HEK293 (cell line): ENCODE results near the gene BLOC1S5.
A peak's percentile ranks its signal among the peaks of the same experiment; 100 is the strongest.

Source experiments
- CTCF ChIA-PET: fragments of 350-600 bp; formaldehyde crosslinking; extraction: SDS; loops from one replicate; lab custom pipeline; 2021; ENCODE audit warnings: antibody characterized with exemption; lab: Yijun Ruan, JAX
- POLR2A ChIA-PET: fragments of 300-600 bp; formaldehyde crosslinking; extraction: SDS; loops from one replicate; lab custom pipeline; 2020; ENCODE audit warnings: antibody characterized with exemption, inconsistent platforms; lab: Yijun Ruan, JAX
- H3K27ac ChIP-seq: fragments of 200-500 bp; sonication (Bioruptor generic); 2 replicates; pipeline ENCODE4 v1.5.1; 2014; ENCODE audit warnings: low read depth, low read length, control low read depth, inconsistent platforms; ENCODE audit errors: extremely low read depth
- H3K36me3 ChIP-seq, 2 experiments: fragments of 200-500 bp in 1 of 2; sonication (Bioruptor generic) in 1 of 2; 1 replicate in 1 of 2; 2 replicates in 1 of 2; pipeline ENCODE4 v1.5.1; 2014 to 2017; ENCODE audit warnings: inconsistent platforms in 2 of 2, low read length in 2 of 2; ENCODE audit not compliant: control insufficient read depth in 2 of 2, insufficient read depth in 1 of 2
- H3K4me1 ChIP-seq: fragments of 200-500 bp; sonication (Bioruptor generic); 2 replicates; pipeline ENCODE4 v1.5.1; 2014; ENCODE audit warnings: mild to moderate bottlenecking, low read length, inconsistent platforms; ENCODE audit not compliant: control insufficient read depth, insufficient read depth
- H3K4me3 ChIP-seq: 2 replicates; pipeline ENCODE4 v1.5.1; 2011; ENCODE audit warnings: low read depth, mild to moderate bottlenecking, control low read depth, low read length, moderate library complexity
- H3K9me3 ChIP-seq: fragments of 200-500 bp; sonication (Bioruptor generic); 2 replicates; pipeline ENCODE4 v1.5.1; 2014; ENCODE audit warnings: low read depth, low read length, inconsistent platforms; ENCODE audit not compliant: control insufficient read depth, insufficient read depth
- ATF2 ChIP-seq: fragments of 450-650 bp; formaldehyde crosslinking; IDR thresholded peaks from 2 replicates; pipeline ENCODE4 v1.5.1; 2016; ENCODE audit warnings: missing biosample characterization, missing genetic modification characterization, low read depth
- GLI2 ChIP-seq: fragments of 450-650 bp; formaldehyde crosslinking; IDR thresholded peaks from 2 replicates; pipeline ENCODE4; 2017; ENCODE audit warnings: missing biosample characterization, missing genetic modification characterization, low read depth, borderline replicate concordance
- GLI4 ChIP-seq: fragments of 450-650 bp; formaldehyde crosslinking; IDR thresholded peaks from 2 replicates; pipeline ENCODE4 v1.5.1; 2016; ENCODE audit warnings: missing biosample characterization, missing genetic modification characterization
- INSM2 ChIP-seq: fragments of 450-650 bp; formaldehyde crosslinking; IDR thresholded peaks from 2 replicates; pipeline ENCODE4 v1.5.1; 2016; ENCODE audit warnings: missing biosample characterization, missing genetic modification characterization
- KLF16 ChIP-seq: fragments of 450-650 bp; formaldehyde crosslinking; IDR thresholded peaks from 2 replicates; pipeline ENCODE4 v1.5.1; 2017; ENCODE audit warnings: missing biosample characterization, missing genetic modification characterization
- OSR2 ChIP-seq: fragments of 450-650 bp; formaldehyde crosslinking; IDR thresholded peaks from 2 replicates; pipeline ENCODE4 v1.5.1; 2016; ENCODE audit warnings: missing biosample characterization, missing genetic modification characterization
- PRDM6 ChIP-seq: fragments of 450-650 bp; formaldehyde crosslinking; IDR thresholded peaks from 2 replicates; pipeline ENCODE4 v1.5.1; 2017; ENCODE audit warnings: missing biosample characterization, missing genetic modification characterization
- ZFP3 ChIP-seq: fragments of 450-650 bp; formaldehyde crosslinking; IDR thresholded peaks from 2 replicates; pipeline ENCODE4 v1.5.1; 2016; ENCODE audit warnings: low read depth, missing biosample characterization, missing genetic modification characterization
- ZNF138 ChIP-seq: fragments of 450-650 bp; formaldehyde crosslinking; IDR thresholded peaks from 2 replicates; pipeline ENCODE4 v1.5.1; 2016; ENCODE audit warnings: missing biosample characterization, missing genetic modification characterization, borderline replicate concordance
- ZNF148 ChIP-seq: fragments of 450-650 bp; formaldehyde crosslinking; IDR thresholded peaks from 2 replicates; pipeline ENCODE4 v1.5.0; 2017; ENCODE audit warnings: missing biosample characterization, missing genetic modification characterization, borderline replicate concordance
- ZNF169 ChIP-seq: fragments of 450-650 bp; formaldehyde crosslinking; IDR thresholded peaks from 2 replicates; pipeline ENCODE4 v1.5.1; 2016; ENCODE audit warnings: missing biosample characterization, missing genetic modification characterization
- ZNF18 ChIP-seq: fragments of 450-650 bp; formaldehyde crosslinking; IDR thresholded peaks from 2 replicates; pipeline ENCODE4 v1.5.1; 2016; ENCODE audit warnings: missing biosample characterization, missing genetic modification characterization
- ZNF24 ChIP-seq: fragments of 450-650 bp; formaldehyde crosslinking; IDR thresholded peaks from 2 replicates; pipeline ENCODE4 v1.5.1; 2016; ENCODE audit warnings: missing biosample characterization, missing genetic modification characterization
- ZNF248 ChIP-seq: fragments of 450-650 bp; formaldehyde crosslinking; IDR thresholded peaks from 2 replicates; pipeline ENCODE4 v1.5.1; 2017; ENCODE audit warnings: missing biosample characterization, missing genetic modification characterization
- ZNF335 ChIP-seq: fragments of 450-650 bp; formaldehyde crosslinking; conservative IDR thresholded peaks from 2 replicates; pipeline ENCODE4 v1.5.1; 2016; ENCODE audit warnings: missing biosample characterization, missing genetic modification characterization
- ZNF341 ChIP-seq: fragments of 450-650 bp; formaldehyde crosslinking; IDR thresholded peaks from 2 replicates; pipeline ENCODE4; 2016; ENCODE audit warnings: low read depth, missing biosample characterization, missing genetic modification characterization
- ZNF354C ChIP-seq: fragments of 450-650 bp; formaldehyde crosslinking; IDR thresholded peaks from 2 replicates; pipeline ENCODE4 v1.5.1; 2016; ENCODE audit warnings: missing biosample characterization, missing genetic modification characterization, low read depth, borderline replicate concordance
- ZNF362 ChIP-seq: fragments of 450-650 bp; formaldehyde crosslinking; IDR thresholded peaks from 2 replicates; pipeline ENCODE4 v1.5.1; 2016; ENCODE audit warnings: missing biosample characterization, missing genetic modification characterization
- ZNF423 ChIP-seq: fragments of 450-650 bp; formaldehyde crosslinking; IDR thresholded peaks from 2 replicates; pipeline ENCODE4 v1.5.1; 2016; ENCODE audit warnings: missing biosample characterization, missing genetic modification characterization
- ZNF510 ChIP-seq: fragments of 450-650 bp; formaldehyde crosslinking; IDR thresholded peaks from 2 replicates; pipeline ENCODE4 v1.5.1; 2018; ENCODE audit warnings: mild to moderate bottlenecking, missing genetic modification characterization, missing biosample characterization; ENCODE audit not compliant: insufficient replicate concordance
- ZNF571 ChIP-seq: fragments of 450-650 bp; formaldehyde crosslinking; IDR thresholded peaks from 2 replicates; pipeline ENCODE4 v1.5.0; 2017; ENCODE audit warnings: missing biosample characterization, missing genetic modification characterization
- ZNF610 ChIP-seq: fragments of 450-650 bp; formaldehyde crosslinking; IDR thresholded peaks from 2 replicates; pipeline ENCODE4 v1.5.1; 2016; ENCODE audit warnings: missing biosample characterization, missing genetic modification characterization, borderline replicate concordance
- ZNF621 ChIP-seq: fragments of 450-650 bp; formaldehyde crosslinking; IDR thresholded peaks from 2 replicates; pipeline ENCODE4 v1.5.1; 2017; ENCODE audit warnings: missing biosample characterization, missing genetic modification characterization
- ZNF701 ChIP-seq: fragments of 450-650 bp; formaldehyde crosslinking; IDR thresholded peaks from 2 replicates; pipeline ENCODE4 v1.5.1; 2016; ENCODE audit warnings: missing biosample characterization, missing genetic modification characterization
- ZNF785 ChIP-seq: fragments of 450-650 bp; formaldehyde crosslinking; IDR thresholded peaks from 2 replicates; pipeline ENCODE4 v1.5.1; 2016; ENCODE audit warnings: missing biosample characterization, missing genetic modification characterization
- ZSCAN16 ChIP-seq: fragments of 450-650 bp; formaldehyde crosslinking; IDR thresholded peaks from 2 replicates; pipeline ENCODE4 v1.5.1; 2016; ENCODE audit warnings: missing biosample characterization, missing genetic modification characterization
- ZSCAN5A ChIP-seq: fragments of 450-650 bp; formaldehyde crosslinking; IDR thresholded peaks from 2 replicates; pipeline ENCODE4 v1.5.1; 2016; ENCODE audit warnings: missing biosample characterization, missing genetic modification characterization

Gene BLOC1S5

GRCh38 chr6:8027965-8028651, 36.1 kb downstream of the BLOC1S5 start:
- Histone ChIP-seq H3K27ac (no peak overlapping the region), H3K4me3 (no peak overlapping the region), H3K4me1 (peaks cover 8% of the 10 kb centered on the region), H3K9me3 (no peaks in the 10 kb centered on the region), H3K36me3 (no peaks in the 10 kb centered on the region)
- POLR2A ChIA-PET = no interaction called here
- CTCF ChIA-PET = interaction anchor here (0.5 to 1.0 kb wide), 3 partner anchors 9 to 296 kb away, joined by 3 to 4 read pairs (median 4); no protein-coding TSS in a partner anchor
- TF ChIP-seq ZNF701 (tag by site-specific recombination) (no peak), ZFP3 (tag by site-specific recombination) (no peak), ZNF341 (no peak), ZSCAN16 (tag by site-specific recombination) (no peak), ZNF354C (tag by site-specific recombination) (no peak), ZNF24 (tag by site-specific recombination) (no peak), INSM2 (tag by site-specific recombination) (no peak), ZNF510 (tag by site-specific recombination) (no peak), PRDM6 (tag by site-specific recombination) (no peak), ZNF18 (tag by site-specific recombination) (no peak), ZNF362 (tag by site-specific recombination) (peak; percentile 81), ZSCAN5A (no peak), ZNF248 (tag by site-specific recombination) (no peak), ZNF335 (peak; percentile 50), ZNF785 (tag by site-specific recombination) (no peak), ZNF571 (no peak), GLI4 (tag by site-specific recombination) (no peak), ZNF138 (tag by site-specific recombination) (no peak), GLI2 (no peak), ATF2 (peak; percentile 90), OSR2 (tag by site-specific recombination) (no peak), ZNF621 (tag by site-specific recombination) (no peak), ZNF148 (tag by site-specific recombination) (no peak), ZNF169 (no peak), ZNF610 (no peak), ZNF423 (tag by site-specific recombination) (no peak), KLF16 (tag by site-specific recombination) (no peak)
